ENCODE data around the gene RARS1. TPM values are rescaled to one million over a fixed set of nuclear protein-coding genes. Genes with fewer than 3 reads are reported as not detected.

The RARS1 gene
- total RNA-seq, 1 experiment from 2014 or later, result 98.8 TPM

- POLR2A ChIA-PET, result no interaction called here
- Mint-ChIP-seq H3K4me3 (no peak overlapping the region), H3K36me3 (peaks cover 44% of the 10 kb centered on the region), H3K4me1 (no peaks in the 10 kb centered on the region), H3K27me3 (ENCODE audit: low read depth) (no peaks in the 10 kb centered on the region), H3K9me3 (no peaks in the 10 kb centered on the region), H3K27ac (no peak overlapping the region)
- CTCF ChIA-PET, result no interaction called here
- ATAC-seq, result no peak
- TF ChIP-seq AFF4 (CRISPR knock-in tag; IDR thresholded peaks at IDR 0.05; ENCODE audit: borderline replicate concordance), result no peak
- TF ChIP-seq ARID4B (CRISPR knock-in tag; IDR thresholded peaks at IDR 0.05; ENCODE audit: borderline replicate concordance), result no peak
- TF ChIP-seq STAT6 (CRISPR knock-in tag; conservative IDR thresholded peaks at IDR 0.05; ENCODE audit: low read depth), result no peak
- no peak for TF ChIP-seq CREB1 (CRISPR knock-in tag; IDR thresholded peaks at IDR 0.05)
- TF ChIP-seq SOX15 (CRISPR knock-in tag; IDR thresholded peaks at IDR 0.05), result no peak
- no peak for TF ChIP-seq NR3C1 (CRISPR knock-in tag; conservative IDR thresholded peaks at IDR 0.05; ENCODE audit: low read depth)
- no peak for TF ChIP-seq GABPB1 (CRISPR knock-in tag; IDR thresholded peaks at IDR 0.05)
- TF ChIP-seq CREM (CRISPR knock-in tag; IDR thresholded peaks at IDR 0.05), result no peak
- TF ChIP-seq TEAD1 (CRISPR knock-in tag; IDR thresholded peaks at IDR 0.05), result no peak
- TF ChIP-seq ATF6 (CRISPR knock-in tag; IDR thresholded peaks at IDR 0.05), result no peak
- DNase-seq (ENCODE audit: low spot score), result no peak
Measured at GRCh38 chr5:168467755-168468330, 18.4 kb upstream of the RARS1 start.

GRCh38 chr5:168468836-168469235 lies 17.4 kb upstream of the RARS1 start:
- no peaks in the 10 kb centered on the region for H3K4me1 Mint-ChIP-seq
- H3K4me3 Mint-ChIP-seq, result no peak overlapping the region
- no peaks in the 10 kb centered on the region for H3K9me3 Mint-ChIP-seq
- ChIA-PET POLR2A (no interaction called here), CTCF (no interaction called here)
- H3K36me3 Mint-ChIP-seq, result peaks cover 42% of the 10 kb centered on the region
- no peaks in the 10 kb centered on the region for H3K27me3 Mint-ChIP-seq (ENCODE audit: low read depth)
- TF ChIP-seq JUN (CRISPR knock-in tag; IDR thresholded peaks at IDR 0.05), result no peak
- H3K27ac Mint-ChIP-seq, result no peak overlapping the region
- ATAC-seq (no peak), DNase-seq (ENCODE audit: low spot score) (no peak)
